ENCODE measurements around the gene PGF. TPM values are rescaled to one million over a fixed set of nuclear protein-coding genes. Genes with fewer than 3 reads are reported as not detected.

Gene PGF
- polyA plus RNA-seq, 1 donor (not counting 4 experiments of a cell fraction or from before 2014, with no cell fraction given) = 16.5 TPM

DNA sequence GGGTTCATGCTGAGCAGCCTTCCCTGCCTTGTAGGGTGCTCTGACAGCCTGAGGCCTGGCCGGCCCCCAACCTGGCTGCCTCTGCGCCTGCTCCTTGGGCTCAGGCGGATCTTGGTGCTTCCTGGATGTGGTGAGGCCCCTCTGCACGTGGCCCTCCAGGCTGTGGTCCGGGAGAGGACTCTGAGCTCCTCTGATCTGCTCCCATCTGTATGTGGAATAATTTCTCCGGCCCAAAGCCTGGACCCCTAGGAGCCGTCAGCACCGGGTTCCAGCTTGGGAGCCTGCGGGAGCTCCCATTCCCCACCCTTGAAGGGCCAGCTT, 26.0 kb upstream of the PGF start:
- TF ChIP-seq EZH2 (IDR thresholded peaks at IDR 0.05; ENCODE audit: low read length) = no peak
- TF ChIP-seq, protein P1, sequence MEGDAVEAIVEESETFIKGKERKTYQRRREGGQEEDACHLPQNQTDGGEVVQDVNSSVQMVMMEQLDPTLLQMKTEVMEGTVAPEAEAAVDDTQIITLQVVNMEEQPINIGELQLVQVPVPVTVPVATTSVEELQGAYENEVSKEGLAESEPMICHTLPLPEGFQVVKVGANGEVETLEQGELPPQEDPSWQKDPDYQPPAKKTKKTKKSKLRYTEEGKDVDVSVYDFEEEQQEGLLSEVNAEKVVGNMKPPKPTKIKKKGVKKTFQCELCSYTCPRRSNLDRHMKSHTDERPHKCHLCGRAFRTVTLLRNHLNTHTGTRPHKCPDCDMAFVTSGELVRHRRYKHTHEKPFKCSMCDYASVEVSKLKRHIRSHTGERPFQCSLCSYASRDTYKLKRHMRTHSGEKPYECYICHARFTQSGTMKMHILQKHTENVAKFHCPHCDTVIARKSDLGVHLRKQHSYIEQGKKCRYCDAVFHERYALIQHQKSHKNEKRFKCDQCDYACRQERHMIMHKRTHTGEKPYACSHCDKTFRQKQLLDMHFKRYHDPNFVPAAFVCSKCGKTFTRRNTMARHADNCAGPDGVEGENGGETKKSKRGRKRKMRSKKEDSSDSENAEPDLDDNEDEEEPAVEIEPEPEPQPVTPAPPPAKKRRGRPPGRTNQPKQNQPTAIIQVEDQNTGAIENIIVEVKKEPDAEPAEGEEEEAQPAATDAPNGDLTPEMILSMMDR (optimal IDR thresholded peaks at IDR 0.05 in 1 of 3, IDR thresholded peaks at IDR 0.05 in 1 of 3, conservative IDR thresholded peaks at IDR 0.05 in 1 of 3; ENCODE audit: extremely low read depth in 1 of 3, insufficient read depth in 2 of 3, low read length in 3 of 3) = no peak
- Histone ChIP-seq H4K20me1 (ENCODE audit: control insufficient read depth, extremely low read depth, insufficient read depth, low read length) (no peaks in the 10 kb centered on the region), H3K27me3 (ENCODE audit: control insufficient read depth, extremely low read depth, insufficient read depth, low read length) (no peaks in the 10 kb centered on the region), H3K27ac (ENCODE audit: control insufficient read depth, insufficient read depth, low read length) (no peak overlapping the region), H3K9ac (ENCODE audit: control insufficient read depth, extremely low read depth, insufficient read depth, low read length) (no peak overlapping the region), H3K4me3 (ENCODE audit: control insufficient read depth in 2 of 3, extremely low read depth in 1 of 3, insufficient read depth in 2 of 3, low read depth in 1 of 3, low read length in 3 of 3) (no peak overlapping the region), H3K9me1 (ENCODE audit: control insufficient read depth, extremely low read depth, insufficient read depth, low read length) (no peaks in the 10 kb centered on the region), H2AFZ (ENCODE audit: control insufficient read depth, low read length) (no peak overlapping the region), H3K36me3 (ENCODE audit: control insufficient read depth in 2 of 2, extremely low read depth in 1 of 2, insufficient read depth in 2 of 2, low read length in 2 of 2) (no peaks in the 10 kb centered on the region), H3K4me2 (ENCODE audit: control insufficient read depth, extremely low read depth, insufficient read depth, low read depth, low read length) (no peak overlapping the region), H3K4me1 (ENCODE audit: control insufficient read depth, extremely low read depth, insufficient read depth, low read length) (peaks cover 33% of the 10 kb centered on the region), H3K9me3 (ENCODE audit: control insufficient read depth, low read depth, low read length) (no peaks in the 10 kb centered on the region), H3K79me2 (ENCODE audit: control insufficient read depth, insufficient read depth, low read length) (no peaks in the 10 kb centered on the region)
- FAIRE-seq (no peak), DNase-seq (ENCODE audit: low read depth, low spot score) (no peak)
- dilution Hi-C loops (cut with MboI; ENCODE audit: extremely low pct_ligation_motif_present, low sequenced_read_pairs) = no loop called here

DNA sequence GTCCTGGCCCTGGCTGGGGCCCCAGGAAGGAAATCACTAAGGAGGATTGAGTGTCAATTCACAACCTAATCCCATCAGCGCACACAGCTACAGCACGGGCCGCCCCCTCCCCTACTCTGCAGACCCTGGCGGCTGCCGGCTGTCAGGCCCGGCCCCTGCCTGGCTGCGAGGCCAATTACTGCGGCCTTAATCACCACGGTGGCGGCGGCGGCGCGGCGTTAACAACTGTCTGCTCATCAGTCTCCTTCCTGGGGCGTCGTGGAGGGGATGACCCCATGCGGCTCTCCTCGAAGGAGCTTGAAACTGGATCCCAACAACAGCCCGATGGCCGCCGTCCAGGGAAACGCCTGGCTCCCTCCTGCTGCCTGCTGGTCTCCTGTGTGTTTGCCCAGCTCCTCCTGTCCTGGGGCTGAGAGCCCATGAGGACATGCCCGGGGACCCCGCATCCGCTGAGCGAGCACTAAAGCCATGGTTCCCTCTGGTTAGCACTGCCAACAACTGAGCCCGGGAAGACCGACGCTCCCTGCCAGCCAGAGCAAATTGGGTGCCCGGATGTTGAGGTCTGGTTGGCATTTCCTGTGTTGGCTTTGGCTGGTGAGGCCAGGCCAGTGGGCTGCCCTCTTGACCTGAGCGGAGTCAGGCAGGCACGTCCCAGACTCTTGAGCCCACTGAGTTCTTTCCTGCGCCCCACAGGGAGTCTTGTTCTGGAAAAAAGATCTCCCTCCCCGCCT, 25.5 kb upstream of the PGF start:
- Histone ChIP-seq H4K20me1 (ENCODE audit: control insufficient read depth, extremely low read depth, insufficient read depth, low read length) (no peaks in the 10 kb centered on the region), H3K4me1 (ENCODE audit: control insufficient read depth, extremely low read depth, insufficient read depth, low read length) (peaks cover 33% of the 10 kb centered on the region), H3K27ac (ENCODE audit: control insufficient read depth, insufficient read depth, low read length) (no peak overlapping the region), H3K79me2 (ENCODE audit: control insufficient read depth, insufficient read depth, low read length) (no peaks in the 10 kb centered on the region), H3K36me3 (ENCODE audit: control insufficient read depth in 2 of 2, extremely low read depth in 1 of 2, insufficient read depth in 2 of 2, low read length in 2 of 2) (no peaks in the 10 kb centered on the region), H3K27me3 (ENCODE audit: control insufficient read depth, extremely low read depth, insufficient read depth, low read length) (no peaks in the 10 kb centered on the region), H2AFZ (ENCODE audit: control insufficient read depth, low read length) (no peak overlapping the region), H3K9ac (ENCODE audit: control insufficient read depth, extremely low read depth, insufficient read depth, low read length) (no peak overlapping the region), H3K4me2 (ENCODE audit: control insufficient read depth, extremely low read depth, insufficient read depth, low read depth, low read length) (no peak overlapping the region), H3K9me3 (ENCODE audit: control insufficient read depth, low read depth, low read length) (no peaks in the 10 kb centered on the region), H3K4me3 (ENCODE audit: control insufficient read depth in 2 of 3, extremely low read depth in 1 of 3, insufficient read depth in 2 of 3, low read depth in 1 of 3, low read length in 3 of 3) (no peak overlapping the region), H3K9me1 (ENCODE audit: control insufficient read depth, extremely low read depth, insufficient read depth, low read length) (no peaks in the 10 kb centered on the region)
- dilution Hi-C loops (cut with MboI; ENCODE audit: extremely low pct_ligation_motif_present, low sequenced_read_pairs) = no loop called here
- TF ChIP-seq, protein P1 (optimal IDR thresholded peaks at IDR 0.05 in 1 of 3, IDR thresholded peaks at IDR 0.05 in 1 of 3, conservative IDR thresholded peaks at IDR 0.05 in 1 of 3; ENCODE audit: extremely low read depth in 1 of 3, insufficient read depth in 2 of 3, low read length in 3 of 3) = no peak
- TF ChIP-seq EZH2 (IDR thresholded peaks at IDR 0.05; ENCODE audit: low read length) = no peak
- FAIRE-seq (no peak), DNase-seq (ENCODE audit: low read depth, low spot score) (no peak)

All from keratinocyte (primary cell).